HG02870 (cell line): ENCODE data around the gene CNTNAP5.

Experiments
- ATAC-seq: cut with Tn5 transposase; IDR thresholded peaks from one replicate; pipeline ENCODE4 v1.9.1; 2021; ENCODE audit warnings: mild to moderate bottlenecking, moderate library complexity; ENCODE audit not compliant: unreplicated experiment

Gene CNTNAP5

GRCh38 chr2:124151691-124152090, 126.6 kb downstream of the CNTNAP5 start:
- ATAC-seq = no peak

DNA sequence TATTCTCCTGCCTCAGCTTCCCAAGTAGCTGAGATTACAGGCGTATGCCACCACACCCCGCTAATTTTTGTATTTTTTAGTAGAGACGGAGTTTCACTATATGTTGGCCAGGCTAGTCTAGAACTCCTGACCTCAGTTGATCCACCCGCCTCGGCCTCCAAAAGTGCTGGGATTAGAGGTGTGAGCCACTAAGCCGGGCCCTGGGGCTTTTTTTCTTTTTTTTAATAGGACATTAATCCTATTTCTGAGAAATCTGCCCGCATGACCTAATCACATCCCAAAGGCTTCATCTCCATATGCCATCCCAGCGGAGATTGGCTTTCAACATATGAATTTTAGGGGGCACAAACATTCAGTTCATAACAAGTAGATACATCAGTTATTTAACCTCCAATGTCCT, 128.6 kb downstream of the CNTNAP5 start:
- ATAC-seq = no peak

- ATAC-seq = no peak
Observed at GRCh38 chr2:124159166-124159565, 134.1 kb downstream of the CNTNAP5 start.

DNA sequence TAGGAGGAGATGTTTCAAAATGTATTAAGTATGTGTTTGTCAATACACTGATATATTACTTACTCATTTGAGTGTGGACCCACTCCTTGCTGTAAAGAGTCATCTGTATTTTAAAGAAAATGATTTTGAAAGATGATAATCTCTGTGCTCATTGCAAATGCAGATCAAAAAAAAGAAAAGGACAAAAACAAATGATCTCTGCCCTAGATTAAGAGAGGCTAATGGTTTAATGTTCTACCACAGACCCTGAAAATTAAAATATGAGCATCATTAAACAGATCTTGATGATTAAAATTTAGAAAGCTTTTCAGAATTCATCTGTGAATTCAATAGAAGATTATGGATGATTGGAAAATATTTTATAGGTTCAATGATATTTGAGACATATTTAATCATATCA, 136.5 kb downstream of the CNTNAP5 start:
- ATAC-seq = no peak

GRCh38 chr2:124162256-124162655, 137.2 kb downstream of the CNTNAP5 start:
- ATAC-seq = no peak

DNA sequence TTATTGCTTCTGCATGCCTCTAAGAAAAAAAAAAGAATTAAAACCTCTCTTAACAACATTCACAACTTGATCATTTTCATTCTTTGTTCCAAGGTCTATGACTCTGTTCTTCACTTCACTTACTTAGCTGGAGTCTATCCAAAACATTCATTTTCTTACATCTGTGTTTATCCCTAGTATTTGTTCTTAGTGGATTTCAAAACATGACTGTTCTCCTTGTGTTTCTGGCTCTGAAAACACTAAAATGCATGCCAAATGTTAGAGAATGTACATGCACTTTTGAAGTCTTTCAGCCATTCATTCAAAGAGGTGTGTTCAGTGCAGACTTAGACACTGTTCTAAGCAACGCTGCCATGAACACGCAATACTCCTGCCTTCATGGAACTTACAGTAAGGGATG, 138.8 kb downstream of the CNTNAP5 start:
- ATAC-seq = no peak

- ATAC-seq = no peak
Observed at GRCh38 chr2:124165698-124166097, 140.6 kb downstream of the CNTNAP5 start.

DNA sequence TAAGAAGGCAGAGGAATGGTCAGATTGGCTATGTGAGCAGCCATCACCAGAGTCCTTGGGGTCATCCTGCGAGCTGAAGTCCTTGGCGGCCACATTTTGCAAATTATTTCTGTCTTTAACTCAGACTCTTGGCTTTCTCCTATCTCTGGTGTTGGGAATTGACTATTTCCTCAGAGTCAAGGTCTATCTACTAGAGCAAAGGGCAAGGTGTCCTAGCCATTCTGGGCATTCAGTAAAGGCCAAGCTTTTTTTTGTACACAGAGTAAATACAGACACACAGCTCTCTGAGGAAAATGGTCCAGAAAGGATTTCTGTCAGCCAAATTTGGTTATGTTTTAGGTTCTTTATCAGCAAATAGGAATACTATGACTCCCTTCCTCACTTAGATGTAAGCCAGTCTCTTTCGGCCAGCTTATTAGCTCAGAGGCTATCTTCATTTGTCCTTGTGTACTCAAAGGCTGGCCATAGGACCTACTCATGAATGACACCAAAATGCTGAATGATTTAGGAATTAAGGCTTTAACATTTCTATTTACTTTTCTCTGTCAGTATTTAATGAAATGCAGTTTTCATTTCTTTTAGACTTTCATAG, 146.5 kb downstream of the CNTNAP5 start:
- no peak for ATAC-seq

DNA sequence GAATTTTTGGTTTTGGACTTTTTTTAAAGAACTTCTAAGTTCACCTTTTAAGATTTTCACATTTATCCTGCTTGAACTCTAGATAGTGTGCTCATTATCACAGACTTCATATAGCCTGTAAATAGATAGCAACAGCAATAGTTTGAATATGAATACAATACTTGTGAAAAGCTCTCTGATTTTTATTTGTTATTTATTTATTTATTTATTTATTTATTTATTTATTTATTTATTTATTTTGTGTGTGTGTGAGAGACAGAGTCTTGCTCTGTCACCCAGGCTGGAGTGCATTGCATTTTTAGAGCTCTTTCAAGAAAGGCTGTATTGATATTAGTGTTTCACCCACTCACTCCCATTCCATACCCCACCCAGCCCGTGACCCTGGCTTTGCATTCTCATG, 153.6 kb downstream of the CNTNAP5 start:
- no peak for ATAC-seq

DNA sequence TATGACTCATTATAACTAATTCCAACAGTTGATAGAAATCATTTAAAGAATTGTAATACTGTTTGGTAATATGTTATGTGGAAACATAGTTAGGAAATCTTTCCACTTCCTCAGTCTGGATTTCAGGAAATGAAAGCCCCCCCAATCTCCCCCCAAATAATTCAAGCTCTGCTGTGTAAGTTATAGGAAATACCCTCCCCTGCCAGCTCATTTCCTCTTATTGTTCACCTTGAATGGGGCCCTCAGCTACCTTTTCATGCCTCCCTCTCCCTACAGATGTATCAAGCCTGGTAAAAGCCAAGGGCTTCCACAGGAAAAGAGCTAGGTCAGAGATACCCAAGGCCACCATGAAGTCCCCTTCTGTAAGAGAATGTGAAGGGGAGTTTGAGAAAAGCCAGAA, 155.5 kb downstream of the CNTNAP5 start:
- no peak for ATAC-seq

DNA sequence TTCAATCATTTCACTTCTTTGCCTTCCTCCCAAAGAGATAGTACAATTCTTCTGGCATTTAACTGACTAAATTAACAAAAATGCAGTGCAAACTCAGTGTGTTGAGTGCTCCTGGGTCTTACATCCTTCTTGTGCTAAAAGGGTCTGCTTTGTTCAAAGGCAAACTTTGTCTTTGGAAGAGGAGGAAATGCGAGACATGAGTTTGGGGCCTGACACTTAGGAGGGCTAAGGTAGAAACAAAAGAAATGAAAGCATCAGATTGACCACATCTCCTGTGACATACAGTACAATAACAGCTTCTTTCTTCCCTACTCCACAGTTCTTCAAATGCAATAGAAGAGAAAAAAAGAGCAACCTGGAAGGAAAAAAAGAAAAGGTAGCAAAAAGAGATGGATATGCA, 161.7 kb downstream of the CNTNAP5 start:
- no peak for ATAC-seq

- ATAC-seq = no peak
Observed at GRCh38 chr2:124187948-124188347, 162.9 kb downstream of the CNTNAP5 start.

DNA sequence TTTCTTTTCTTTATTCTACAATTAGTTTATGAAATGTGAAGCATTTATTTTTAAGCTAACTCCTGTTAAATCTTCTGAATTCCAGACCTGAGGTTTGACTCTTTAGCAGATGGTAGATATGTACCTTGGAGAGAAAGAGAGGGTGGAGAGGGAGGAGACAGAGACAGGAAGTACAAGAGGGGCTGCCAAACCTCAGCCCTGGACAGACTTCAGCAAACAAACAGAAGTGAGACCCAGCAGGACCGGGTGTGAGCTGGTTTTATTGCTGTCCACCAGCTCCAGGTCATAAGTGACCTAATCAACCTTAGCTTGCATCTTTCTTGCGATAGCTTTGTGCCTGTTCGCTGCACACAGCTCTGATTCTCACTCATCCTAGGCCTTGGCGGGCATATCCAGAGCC, 168.6 kb downstream of the CNTNAP5 start:
- no peak for ATAC-seq

- ATAC-seq = no peak
Observed at GRCh38 chr2:124201713-124202112, 176.6 kb downstream of the CNTNAP5 start.

DNA sequence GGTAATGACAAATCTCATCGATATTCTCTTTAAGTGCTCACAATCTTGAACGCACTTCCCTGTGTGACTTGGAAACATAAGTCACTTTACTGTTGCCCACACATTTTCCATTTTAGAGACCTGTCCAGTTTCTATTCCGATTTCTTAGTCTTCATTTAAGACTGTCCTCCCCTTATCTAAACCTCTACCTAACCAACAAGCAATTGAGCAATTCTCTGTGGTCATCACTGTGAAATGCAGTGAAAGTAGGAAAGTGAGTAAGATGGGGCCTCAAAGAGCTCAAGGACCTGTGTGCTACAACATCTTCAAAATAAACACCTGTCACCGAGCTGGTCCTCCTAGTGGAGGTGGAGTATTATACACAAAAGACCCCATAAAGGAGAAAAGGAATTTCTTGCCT, 184.4 kb downstream of the CNTNAP5 start:
- no peak for ATAC-seq

DNA sequence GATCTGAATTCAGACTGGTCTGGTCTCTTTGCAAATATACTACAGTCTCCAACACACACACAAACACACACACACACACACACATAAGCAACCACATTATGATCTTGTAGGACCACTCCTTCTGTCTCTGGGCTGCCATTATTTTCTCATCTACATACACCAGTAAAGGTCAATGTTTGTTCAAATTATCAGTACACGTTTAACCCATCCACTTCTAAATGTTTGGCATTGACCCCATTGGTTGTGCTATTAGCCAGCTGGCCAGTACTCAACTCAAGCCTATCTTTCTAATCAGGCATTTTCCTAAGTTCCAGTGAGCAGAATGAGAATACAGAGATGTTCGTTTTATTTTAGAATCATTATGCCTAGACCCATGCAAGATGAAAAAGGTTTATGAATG, 186.4 kb downstream of the CNTNAP5 start:
- no peak for ATAC-seq

GRCh38 chr2:124213977-124214587, 189.0 kb downstream of the CNTNAP5 start:
- ATAC-seq = no peak

- no peak for ATAC-seq
Observed at GRCh38 chr2:124246170-124246569, 221.1 kb downstream of the CNTNAP5 start.

DNA sequence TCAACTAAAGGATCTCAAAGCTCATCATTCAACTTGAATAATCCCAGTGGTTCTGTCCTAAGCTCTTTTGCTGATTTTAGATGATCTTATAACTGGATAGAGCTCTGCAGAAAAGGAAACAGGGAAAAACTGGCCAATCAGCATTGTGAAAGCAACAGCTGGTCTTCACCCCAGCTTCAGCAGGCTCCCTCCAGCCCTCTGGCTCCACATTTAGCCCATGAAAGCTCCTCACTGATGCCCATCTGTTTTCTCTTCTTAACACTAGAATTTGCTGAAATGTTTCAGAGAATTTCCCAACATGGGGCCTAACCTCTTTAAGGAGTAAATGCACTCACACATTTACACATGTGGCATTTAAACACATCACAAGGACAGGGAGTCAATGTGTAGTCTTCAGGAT, 223.3 kb downstream of the CNTNAP5 start:
- no peak for ATAC-seq

GRCh38 chr2:124250433-124250832, 225.3 kb downstream of the CNTNAP5 start:
- ATAC-seq = no peak

- no peak for ATAC-seq
Observed at GRCh38 chr2:124254621-124255020, 229.5 kb downstream of the CNTNAP5 start.

DNA sequence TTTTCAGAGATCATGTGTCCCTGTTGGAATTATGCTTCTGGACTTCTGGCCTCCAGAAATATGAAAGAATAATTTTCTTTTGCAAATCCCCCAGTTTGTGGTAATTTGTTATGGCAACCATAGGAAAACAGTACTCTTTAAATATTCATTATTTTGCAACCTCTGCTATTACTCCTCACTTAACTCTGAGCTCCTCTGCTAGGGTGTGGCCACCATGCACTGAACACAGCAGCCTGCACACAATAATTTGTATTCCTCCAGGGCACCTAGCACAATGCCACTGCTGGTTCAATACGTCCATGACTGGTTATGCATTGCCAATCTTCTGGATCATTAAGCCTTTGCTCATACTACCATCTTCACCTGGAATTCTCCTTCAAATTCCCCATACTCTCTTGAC, 232.0 kb downstream of the CNTNAP5 start:
- ATAC-seq = no peak
